Stimulated activated CD8-positive, alpha-beta memory T cell treated with anti-CD3 and anti-CD28 coated beads, Interleukin-4, amount 100 ng/mL, for 1 hour (primary cell): ENCODE measurements around the gene ECHS1.
"Not testable (repeated sequence)": the region's sequence is repeated elsewhere in the genome, so short reads cannot be mapped to it uniquely, and the experiment has no call there.

Experiments used
- DNase-seq, 2 donors: peaks; one replicate each; pipeline ENCODE4 v3.0.0-alpha.2; 2020; ENCODE audit warnings: low read depth in 2 of 2, low spot score in 1 of 2

Gene ECHS1

GRCh38 chr10:133400624-133401424, 27.7 kb upstream of the ECHS1 start:
- DNase-seq, result no peak

GRCh38 chr10:133399123-133399601, 26.0 kb upstream of the ECHS1 start:
- DNase-seq, result no peak

DNA sequence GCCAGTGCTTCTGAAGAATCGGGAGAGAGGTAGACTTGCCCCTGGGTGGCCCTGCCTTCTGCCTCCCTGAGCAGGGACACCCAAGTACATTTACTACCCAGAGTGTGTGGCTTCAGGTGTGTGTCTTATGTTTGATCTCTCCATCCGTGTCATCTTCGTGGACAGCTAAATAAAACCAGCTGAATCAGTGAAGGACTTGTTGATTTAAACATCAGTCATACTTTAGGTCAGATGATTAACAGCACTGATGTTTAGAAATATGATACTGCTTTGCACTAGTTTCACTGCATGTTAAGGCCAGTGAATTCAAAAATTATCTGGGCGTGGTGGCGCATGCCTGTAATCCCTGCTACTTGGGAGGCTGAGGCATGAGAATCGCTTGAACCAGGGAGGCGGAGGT, 24.8 kb upstream of the ECHS1 start:
- no peak for DNase-seq

GRCh38 chr10:133396035-133396624, 23.0 kb upstream of the ECHS1 start:
- no peak for DNase-seq

GRCh38 chr10:133394801-133395221, 21.7 kb upstream of the ECHS1 start:
- no peak for DNase-seq

GRCh38 chr10:133394064-133394663, 21.0 kb upstream of the ECHS1 start, which contains the start of gene MTG1:
TSS of gene MTG1 (plus strand) at chr10:133394157. CDS start at chr10:133394221, 64 bp downstream.
- DNase-seq, result peak; percentile 72 to 88

GRCh38 chr10:133393401-133394063, 20.4 kb upstream of the ECHS1 start:
- no peak for DNase-seq

- DNase-seq, result no peak
Measured at GRCh38 chr10:133391761-133392518, 18.8 kb upstream of the ECHS1 start.

DNA sequence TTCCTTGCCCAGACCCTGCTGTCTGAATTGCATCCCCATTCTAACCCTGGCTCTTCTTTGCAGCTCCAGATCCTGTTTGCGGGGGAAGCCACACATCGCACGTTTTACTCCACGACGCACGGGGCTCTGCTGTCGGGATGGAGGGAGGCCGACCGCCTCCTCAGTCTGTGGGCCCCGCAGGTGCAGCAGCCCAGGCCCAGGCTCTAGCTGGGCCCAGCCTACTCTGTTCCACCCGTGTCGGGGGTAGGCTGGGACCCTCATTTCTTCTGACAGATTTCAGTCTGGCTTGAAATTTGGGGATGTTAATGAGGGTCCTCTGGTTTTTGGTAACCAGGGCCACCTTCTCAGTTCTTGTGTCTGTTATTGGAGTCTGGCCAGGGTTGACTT, 18.1 kb upstream of the ECHS1 start:
- no peak for DNase-seq

GRCh38 chr10:133390597-133391248, 17.6 kb upstream of the ECHS1 start:
- no peak for DNase-seq

DNA sequence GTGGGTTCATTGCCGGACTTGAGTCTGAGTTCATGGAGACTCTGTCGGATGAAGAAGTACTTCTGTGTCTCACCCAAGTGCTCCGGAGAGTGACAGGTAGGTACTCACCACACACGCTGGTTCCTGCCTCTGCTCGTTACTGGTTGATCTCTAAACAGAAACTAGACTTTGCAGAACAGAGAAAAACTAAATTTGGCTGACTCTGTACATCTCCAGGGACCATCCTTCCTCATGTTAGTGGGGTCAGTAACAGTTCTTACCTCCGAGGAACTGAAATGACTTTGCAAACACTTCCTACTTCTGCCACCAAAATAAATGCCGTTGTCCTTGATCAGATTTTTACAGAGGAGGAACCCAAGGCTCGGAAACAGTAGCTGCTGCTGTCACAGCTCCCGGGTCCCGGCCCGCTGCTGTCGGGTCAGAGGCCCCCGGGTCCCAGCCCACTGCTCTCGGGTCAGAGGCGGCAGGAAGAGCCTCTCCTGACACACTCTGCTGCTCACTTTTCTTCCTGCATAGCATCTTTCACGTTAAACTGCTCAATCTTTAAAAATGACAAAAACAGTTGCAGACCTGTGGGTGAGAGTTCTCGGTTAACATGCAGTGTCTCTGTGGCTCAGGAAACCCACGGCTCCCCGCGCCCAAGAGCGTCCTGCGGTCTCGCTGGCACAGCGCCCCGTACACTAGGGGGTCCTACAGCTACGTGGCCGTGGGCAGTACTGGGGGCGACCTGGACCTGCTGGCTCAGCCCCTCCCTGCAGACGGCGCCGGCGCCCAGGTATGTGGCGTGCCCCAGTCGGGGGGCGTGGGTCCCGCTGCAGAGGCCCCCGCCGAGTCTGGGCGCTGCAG, 16.0 kb upstream of the ECHS1 start:
- DNase-seq, result no peak

- DNase-seq, result no peak
Measured at GRCh38 chr10:133388236-133388972, 15.2 kb upstream of the ECHS1 start.

- not testable (repeated sequence) for DNase-seq
Measured at GRCh38 chr10:133386951-133387350, 13.8 kb upstream of the ECHS1 start.

- no peak for DNase-seq
Measured at GRCh38 chr10:133385214-133385613, 12.1 kb upstream of the ECHS1 start.

DNA sequence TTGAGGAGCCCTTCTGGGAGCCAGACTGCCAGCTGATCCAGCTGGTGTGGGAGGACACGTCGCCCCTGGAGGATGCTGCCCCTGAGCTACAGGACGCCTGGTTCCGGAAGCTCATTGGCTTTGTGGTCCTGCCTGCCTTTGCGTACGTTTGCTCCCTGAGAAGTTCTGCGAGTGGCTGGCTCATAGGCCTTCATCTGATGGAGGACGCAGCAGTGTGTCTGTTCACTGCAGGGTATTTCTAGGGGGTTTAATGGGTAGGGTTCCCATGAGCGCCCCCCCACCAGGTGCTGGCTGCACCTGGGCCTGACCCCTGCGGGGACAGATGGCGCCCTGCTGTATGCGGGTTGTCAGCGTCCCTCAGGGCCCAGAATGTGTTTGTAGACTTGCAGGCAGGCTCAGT, 10.9 kb upstream of the ECHS1 start:
- no peak for DNase-seq

DNA sequence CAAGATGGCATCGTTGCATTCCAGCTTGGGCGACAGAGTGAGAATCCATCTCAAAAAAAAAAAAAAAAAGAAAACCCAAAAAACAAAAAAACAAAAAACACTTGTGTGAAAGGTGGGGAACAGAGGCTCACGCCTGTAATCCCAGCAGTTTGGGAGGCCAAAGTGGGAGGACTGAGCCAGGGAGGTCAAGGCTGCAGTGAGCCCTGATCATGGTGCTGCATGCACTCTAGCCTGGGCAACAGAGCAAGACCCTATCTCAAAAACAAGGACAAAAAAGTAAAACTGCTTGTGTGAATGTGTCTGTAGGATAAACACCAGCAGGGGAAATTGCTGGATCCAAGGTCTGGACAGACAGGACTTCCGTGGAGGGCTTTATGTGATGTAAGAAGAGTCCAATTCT, 10.4 kb upstream of the ECHS1 start:
- no peak for DNase-seq

DNA sequence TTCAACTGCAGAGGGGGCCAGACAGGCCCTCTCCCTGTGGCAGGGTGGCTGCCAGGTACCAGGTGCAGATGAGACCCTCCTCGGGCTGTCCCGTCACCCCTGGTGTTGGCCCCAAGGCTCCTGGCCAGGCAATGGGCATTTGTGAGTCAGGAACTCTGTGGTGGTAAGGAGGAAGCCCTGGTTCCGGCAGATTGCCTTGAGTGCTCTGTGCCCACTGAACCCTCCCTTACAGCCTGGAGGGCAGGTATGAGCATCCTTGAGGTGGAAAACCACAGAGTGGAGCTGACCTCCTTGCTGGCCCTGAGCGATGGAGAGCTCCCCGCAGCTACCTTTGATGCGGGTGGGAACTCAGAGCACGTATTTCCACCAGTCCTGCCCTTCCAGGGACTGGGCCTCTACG, 7.9 kb upstream of the ECHS1 start:
- no peak for DNase-seq

DNA sequence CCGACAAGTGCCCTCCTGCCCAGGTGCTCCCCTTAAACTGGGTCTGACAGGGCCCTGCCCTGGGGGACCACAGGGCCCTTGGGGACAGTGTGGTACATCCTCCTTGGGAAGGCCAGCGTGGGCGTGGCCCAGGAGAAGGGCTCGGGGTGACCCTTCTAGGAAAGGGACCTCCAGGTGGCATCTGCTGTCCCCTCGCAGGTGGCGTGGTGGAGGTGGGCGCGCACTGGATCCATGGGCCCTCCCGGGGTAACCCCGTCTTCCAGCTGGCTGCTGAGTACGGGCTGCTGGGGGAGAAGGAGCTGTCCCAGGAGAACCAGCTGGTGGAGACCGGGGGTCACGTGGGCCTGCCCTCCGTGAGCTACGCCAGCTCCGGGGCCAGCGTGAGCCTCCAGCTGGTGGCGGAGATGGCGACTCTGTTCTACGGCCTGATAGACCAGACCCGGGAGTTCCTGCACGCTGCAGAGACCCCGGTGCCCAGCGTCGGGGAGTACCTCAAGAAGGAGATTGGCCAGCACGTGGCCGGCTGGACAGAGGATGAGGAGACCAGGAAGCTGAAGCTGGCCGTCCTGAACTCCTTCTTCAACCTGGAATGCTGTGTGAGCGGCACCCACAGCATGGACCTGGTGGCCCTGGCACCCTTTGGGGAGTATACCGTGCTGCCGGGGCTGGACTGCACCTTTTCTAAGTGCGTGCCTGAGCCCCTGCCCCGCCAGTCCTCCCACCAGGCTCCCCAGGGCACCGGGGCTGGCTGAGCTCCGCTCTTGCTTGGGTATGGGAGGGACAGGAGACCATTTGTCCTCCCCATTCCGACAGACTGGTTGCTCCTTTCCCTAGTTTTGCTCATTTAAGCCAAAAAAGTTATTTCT, 6.9 kb upstream of the ECHS1 start:
- DNase-seq, result no peak
